Activated naive CD4-positive, alpha-beta T cell treated with anti-CD3 and anti-CD28 coated beads, Interleukin-2, amount 50 U/mL, for 24 hours (primary cell): ENCODE data around the gene TLE2.

Source experiments
- H3K27ac Mint-ChIP-seq: one replicate; pipeline ENCODE4 v1.8.0; 2021; ENCODE audit warnings: mild to moderate bottlenecking, mixed read lengths
- H3K27me3 Mint-ChIP-seq: one replicate; pipeline ENCODE4 v1.8.0; 2021; ENCODE audit warnings: mixed read lengths
- H3K36me3 Mint-ChIP-seq: one replicate; pipeline ENCODE4 v1.8.0; 2021; ENCODE audit warnings: mixed read lengths
- H3K4me1 Mint-ChIP-seq: one replicate; pipeline ENCODE4 v1.8.0; 2021; ENCODE audit warnings: mixed read lengths
- H3K4me3 Mint-ChIP-seq: one replicate; pipeline ENCODE4 v1.8.0; 2021; ENCODE audit warnings: mild to moderate bottlenecking, mixed read lengths
- H3K9me3 Mint-ChIP-seq: one replicate; pipeline ENCODE4 v1.8.0; 2021; ENCODE audit warnings: mixed read lengths

TLE2 gene

DNA sequence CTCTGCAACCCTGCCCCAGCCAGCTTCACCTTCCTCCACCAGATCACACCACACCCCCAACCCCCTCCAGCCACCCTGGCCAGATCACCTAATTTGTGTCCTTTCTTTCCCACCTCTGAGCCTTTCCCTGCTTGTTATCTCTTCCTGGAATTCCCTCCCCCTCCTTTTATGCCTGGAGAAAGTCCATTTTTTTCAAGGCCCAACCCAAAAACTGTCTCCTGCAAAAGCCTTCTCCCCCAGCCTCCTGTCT is 5.3 kb upstream of the TLE2 start:
- Mint-ChIP-seq H3K4me3 (peak overlapping the region; percentile 92), H3K9me3 (no peaks in the 10 kb centered on the region), H3K27ac (no peak overlapping the region), H3K36me3 (no peaks in the 10 kb centered on the region), H3K4me1 (peaks cover 34% of the 10 kb centered on the region), H3K27me3 (no peaks in the 10 kb centered on the region)

DNA sequence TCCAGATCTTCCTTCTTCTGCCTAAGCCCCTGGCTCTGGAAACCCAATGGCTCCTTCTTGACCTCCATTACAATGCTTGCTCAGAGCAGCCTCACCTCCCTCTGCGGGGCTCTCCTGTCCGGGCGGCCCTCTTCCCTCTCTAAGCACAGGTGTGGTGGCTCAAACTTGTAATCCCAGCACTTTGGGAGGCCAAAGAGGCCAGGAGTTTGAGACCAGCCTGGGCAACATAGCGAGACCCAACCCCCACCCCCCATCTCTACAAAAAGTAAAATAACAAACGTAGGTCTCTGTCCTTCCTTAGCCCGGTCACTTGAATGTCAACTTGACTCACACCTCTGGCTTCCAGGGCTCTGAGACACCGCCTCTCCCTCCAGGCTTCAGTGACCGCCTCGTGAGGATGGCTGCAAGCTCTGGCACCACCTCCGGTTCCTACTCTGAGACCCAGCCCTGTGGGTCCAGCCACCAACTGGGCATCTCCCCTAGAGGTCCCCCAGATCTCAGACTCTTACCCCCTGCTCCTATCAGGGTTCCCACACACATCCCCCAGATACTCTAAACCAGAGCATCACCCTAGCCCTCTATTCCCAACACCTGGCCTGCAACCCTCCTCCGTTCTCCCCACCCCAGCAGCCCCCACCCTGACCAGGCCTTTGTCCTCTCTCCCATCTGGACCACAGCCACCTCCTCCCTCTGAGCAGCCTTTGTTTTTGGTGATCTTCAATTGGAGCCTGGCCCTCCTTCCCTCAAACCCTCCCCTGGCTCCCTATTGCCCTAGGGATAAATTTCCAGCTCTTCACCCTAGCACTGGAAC is 4.7 kb upstream of the TLE2 start:
- H3K9me3 Mint-ChIP-seq, result no peaks in the 10 kb centered on the region
- peak overlapping the region; percentile 92 for H3K4me3 Mint-ChIP-seq
- peaks cover 31% of the 10 kb centered on the region for H3K4me1 Mint-ChIP-seq
- H3K36me3 Mint-ChIP-seq, result no peaks in the 10 kb centered on the region
- no peaks in the 10 kb centered on the region for H3K27me3 Mint-ChIP-seq
- peak overlapping the region; percentile 44 for H3K27ac Mint-ChIP-seq

DNA sequence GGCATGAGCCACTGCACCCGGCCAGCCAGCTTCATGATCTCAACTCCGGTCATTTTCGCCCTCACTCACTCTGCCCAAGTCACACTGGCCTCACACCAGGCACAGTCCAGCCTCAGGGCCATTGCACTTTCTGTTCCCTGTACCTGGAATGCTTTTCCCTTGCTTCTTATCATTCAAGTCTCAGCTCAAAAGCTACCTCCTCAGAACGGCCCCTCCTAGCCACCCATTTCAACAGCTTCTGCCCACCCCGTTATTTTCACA is 2.5 kb upstream of the TLE2 start:
- no peaks in the 10 kb centered on the region for H3K27me3 Mint-ChIP-seq
- H3K4me1 Mint-ChIP-seq, result peaks cover 36% of the 10 kb centered on the region
- H3K36me3 Mint-ChIP-seq, result no peaks in the 10 kb centered on the region
- no peaks in the 10 kb centered on the region for H3K9me3 Mint-ChIP-seq
- H3K27ac Mint-ChIP-seq, result no peak overlapping the region
- no peak overlapping the region for H3K4me3 Mint-ChIP-seq

DNA sequence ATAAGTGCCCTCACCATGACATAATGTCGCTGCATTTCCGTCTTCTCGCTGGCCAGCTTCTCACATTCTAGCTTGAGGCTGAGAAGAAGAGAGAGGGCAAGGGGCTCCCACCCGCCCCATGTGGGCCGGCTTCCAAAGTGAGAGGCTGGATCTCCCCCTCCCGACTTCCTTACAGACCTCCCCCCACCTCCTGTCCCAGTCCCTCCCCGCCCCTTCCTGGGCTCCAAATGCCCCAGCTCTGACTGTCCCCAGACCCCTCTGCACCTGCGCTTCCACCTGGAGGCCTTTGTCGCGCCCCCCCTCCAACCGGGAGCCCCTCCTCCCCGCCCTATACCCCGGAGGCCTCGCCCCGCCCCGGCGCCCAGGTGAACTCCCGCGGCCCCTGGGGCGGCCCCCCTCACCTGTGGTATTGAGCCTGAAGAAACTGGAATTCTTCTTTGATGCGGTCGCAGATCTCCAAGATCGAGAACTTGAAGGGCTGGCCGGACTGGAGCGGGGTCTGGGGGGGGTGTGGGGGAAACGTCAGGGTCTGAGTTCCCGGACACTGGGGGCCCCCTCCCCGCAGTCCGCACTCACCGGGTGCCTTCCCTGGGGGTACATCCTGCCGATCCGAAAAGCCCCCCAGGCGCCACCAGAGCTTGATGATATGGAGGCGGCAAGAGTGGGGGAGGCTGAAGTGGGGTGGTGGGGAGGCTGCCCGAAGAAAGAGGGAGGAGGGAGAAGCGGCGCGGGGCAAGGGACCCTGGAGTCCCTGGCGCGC is 595 bp downstream of the TLE2 start:
- H3K27ac Mint-ChIP-seq, result no peak overlapping the region
- no peaks in the 10 kb centered on the region for H3K36me3 Mint-ChIP-seq
- no peaks in the 10 kb centered on the region for H3K9me3 Mint-ChIP-seq
- H3K4me3 Mint-ChIP-seq, result peak overlapping the region; percentile 59
- H3K4me1 Mint-ChIP-seq, result peaks cover 29% of the 10 kb centered on the region
- no peaks in the 10 kb centered on the region for H3K27me3 Mint-ChIP-seq

DNA sequence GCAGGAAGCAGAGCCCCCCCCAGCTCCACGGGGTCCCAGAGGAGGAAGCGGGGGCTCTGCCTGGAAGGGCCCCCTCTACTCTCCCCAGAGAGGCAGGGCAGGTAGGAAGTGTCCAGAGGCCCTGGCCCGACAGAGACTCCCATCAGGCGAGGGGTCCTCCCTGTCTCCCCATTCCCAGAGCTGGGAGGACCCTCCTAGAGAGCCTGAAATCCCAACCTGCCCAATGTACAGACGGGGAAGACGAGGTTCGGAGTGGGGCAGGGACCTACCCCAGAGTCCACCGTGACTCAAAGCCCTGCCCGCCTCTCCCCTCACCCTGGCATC is 1.1 kb downstream of the TLE2 start:
- Mint-ChIP-seq H3K4me3 (peak overlapping the region; percentile 59), H3K27me3 (no peaks in the 10 kb centered on the region), H3K27ac (no peak overlapping the region), H3K9me3 (no peaks in the 10 kb centered on the region), H3K4me1 (peaks cover 32% of the 10 kb centered on the region), H3K36me3 (no peaks in the 10 kb centered on the region)

DNA sequence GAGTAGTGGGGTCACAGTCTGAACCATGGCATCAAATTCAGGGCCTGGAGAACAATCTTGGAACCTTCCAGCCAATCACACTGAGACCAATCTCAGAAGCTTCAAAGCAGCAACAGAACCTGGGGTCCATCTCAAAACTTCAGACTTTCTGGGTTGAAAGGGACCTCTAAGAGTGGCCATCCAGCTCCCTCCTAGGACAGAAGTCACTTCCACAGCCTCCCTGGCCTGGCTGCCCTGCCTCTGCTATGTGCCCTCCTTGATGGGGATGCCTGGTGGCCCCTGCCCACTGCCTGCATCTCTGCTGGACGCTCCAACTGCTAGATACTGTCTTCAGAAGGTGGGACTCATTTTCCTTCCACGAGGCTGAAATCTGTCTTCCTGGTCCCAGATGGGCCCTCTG is 1.8 kb downstream of the TLE2 start:
- no peaks in the 10 kb centered on the region for H3K27me3 Mint-ChIP-seq
- peak overlapping the region; percentile 59 for H3K4me3 Mint-ChIP-seq
- H3K27ac Mint-ChIP-seq, result no peak overlapping the region
- no peaks in the 10 kb centered on the region for H3K36me3 Mint-ChIP-seq
- H3K9me3 Mint-ChIP-seq, result no peaks in the 10 kb centered on the region
- peaks cover 37% of the 10 kb centered on the region for H3K4me1 Mint-ChIP-seq

DNA sequence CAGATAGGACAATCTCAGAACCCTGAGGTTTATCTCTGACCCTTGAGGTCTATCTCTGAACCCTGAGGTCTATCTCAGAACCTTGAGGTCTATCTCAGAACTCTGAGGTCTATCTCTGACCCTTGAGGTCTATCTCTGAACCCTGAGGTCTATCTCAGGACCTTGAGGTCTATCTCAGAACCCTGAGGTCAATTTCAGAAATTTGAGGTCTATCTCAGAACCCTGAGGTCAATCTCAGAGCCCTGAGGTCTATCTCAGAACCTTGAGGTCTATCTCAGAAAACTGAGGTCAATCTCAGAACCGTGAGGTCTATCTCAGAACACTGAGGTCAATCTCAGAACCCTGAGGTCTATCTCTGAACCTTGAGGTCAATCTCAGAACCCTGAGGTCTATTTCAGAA is 2.3 kb downstream of the TLE2 start:
- Mint-ChIP-seq H3K27ac (no peak overlapping the region), H3K27me3 (no peaks in the 10 kb centered on the region), H3K4me3 (no peak overlapping the region), H3K4me1 (peaks cover 37% of the 10 kb centered on the region), H3K9me3 (no peaks in the 10 kb centered on the region), H3K36me3 (no peaks in the 10 kb centered on the region)

DNA sequence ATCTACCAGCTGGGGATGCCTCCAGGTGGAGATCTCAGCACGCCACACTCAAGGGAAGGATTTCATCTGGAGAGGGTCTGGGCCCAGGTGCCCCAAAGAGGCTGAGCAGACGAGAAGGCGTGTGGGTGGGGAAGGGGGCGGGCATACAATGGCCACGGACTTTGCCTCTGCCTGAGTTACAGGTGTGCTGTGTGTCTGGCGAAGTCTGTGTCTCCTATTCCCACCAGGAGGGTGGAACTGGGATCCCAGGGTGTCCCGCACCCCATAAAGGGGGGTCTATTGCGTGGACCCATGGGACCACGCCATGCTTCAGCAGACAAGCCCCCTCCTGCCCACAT is 3.6 kb downstream of the TLE2 start:
- H3K27ac Mint-ChIP-seq, result no peak overlapping the region
- peaks cover 37% of the 10 kb centered on the region for H3K4me1 Mint-ChIP-seq
- H3K9me3 Mint-ChIP-seq, result no peaks in the 10 kb centered on the region
- no peak overlapping the region for H3K4me3 Mint-ChIP-seq
- H3K27me3 Mint-ChIP-seq, result no peaks in the 10 kb centered on the region
- no peaks in the 10 kb centered on the region for H3K36me3 Mint-ChIP-seq

DNA sequence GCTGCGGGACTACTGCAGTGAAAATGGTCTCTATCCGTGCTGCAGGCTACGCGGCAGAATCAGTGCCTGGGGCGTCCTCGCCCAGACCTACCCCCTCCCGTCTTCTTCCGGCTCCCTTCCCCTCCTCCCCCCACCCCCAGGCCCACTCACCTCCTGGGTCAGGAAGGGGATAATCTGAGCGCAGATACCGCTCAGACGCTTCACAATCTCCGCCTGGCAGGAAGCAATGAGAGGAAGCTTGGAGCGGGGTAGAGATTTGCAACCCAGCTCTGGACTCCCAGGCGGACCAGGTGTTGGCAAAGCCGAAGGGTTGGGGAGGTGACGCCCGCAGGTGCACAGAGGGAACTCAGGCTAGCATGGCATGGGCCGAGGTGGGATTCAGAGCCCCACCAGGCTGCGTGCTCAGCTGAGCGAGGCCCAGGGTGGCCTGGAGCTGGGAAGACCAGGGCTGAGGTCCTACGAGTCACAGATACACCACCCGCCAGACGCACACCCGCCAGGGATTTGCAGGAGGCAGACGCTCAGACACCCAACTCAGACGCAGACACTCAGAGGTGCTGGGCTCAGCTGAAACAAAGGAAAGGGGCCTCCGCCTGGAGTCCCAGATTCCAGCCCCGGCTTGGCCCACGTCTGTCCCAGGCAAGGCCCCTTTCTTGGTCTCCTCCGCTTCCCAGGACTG is 4.1 kb downstream of the TLE2 start:
- Mint-ChIP-seq H3K36me3 (no peaks in the 10 kb centered on the region), H3K27me3 (no peaks in the 10 kb centered on the region), H3K27ac (no peak overlapping the region), H3K9me3 (no peaks in the 10 kb centered on the region), H3K4me1 (peaks cover 35% of the 10 kb centered on the region), H3K4me3 (peak overlapping the region; percentile 72)

DNA sequence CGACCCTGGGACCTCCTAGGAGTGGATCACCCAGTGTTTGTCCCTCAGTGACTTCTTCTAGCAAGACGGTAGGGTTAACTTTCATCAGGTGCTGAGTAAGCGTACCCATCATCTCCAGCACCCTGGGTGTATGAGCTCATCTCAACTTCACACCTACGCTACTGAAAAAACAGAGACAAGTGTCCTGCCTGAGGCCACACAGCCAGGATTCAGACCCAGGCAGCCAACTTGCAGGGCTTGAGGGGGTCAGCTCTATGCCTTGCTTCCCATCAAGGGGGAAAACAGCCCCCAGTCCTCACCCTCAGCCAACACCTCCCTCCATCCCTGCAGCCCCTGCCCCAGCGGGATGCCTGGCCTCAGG is 4.6 kb downstream of the TLE2 start:
- H3K27me3 Mint-ChIP-seq, result no peaks in the 10 kb centered on the region
- no peak overlapping the region for H3K27ac Mint-ChIP-seq
- no peaks in the 10 kb centered on the region for H3K9me3 Mint-ChIP-seq
- H3K4me1 Mint-ChIP-seq, result peaks cover 30% of the 10 kb centered on the region
- peak overlapping the region; percentile 72 for H3K4me3 Mint-ChIP-seq
- H3K36me3 Mint-ChIP-seq, result no peaks in the 10 kb centered on the region

DNA sequence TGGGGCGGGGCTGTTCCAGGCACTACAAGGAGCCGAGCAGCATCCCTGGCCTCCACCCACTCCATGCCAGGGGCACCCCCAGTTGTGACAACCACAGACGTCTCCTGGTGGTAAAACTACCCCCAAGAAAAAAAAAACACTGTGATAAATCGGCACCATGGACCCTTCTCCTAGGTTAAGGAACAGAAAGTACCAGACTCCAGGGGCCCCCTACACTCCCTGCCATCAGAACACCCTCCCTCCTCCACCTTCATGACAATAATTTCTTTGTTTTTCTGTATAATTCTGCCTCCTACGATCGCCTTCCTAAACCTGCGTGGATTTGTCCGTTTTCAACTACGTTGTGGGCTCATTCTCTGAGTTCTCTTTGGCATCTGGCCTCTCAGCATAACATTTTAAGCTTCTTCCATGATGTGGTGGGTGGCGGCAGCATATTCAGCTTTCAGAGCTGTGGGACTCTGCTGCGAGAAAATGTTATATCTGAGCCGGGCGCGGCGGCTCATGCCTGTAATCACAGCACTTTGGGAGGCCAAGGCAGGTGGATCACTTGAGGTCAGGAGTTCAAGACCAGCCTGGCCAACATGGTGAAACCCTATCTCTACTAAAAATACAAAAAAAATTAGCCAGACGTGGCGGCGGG is 8.6 kb downstream of the TLE2 start:
- Mint-ChIP-seq H3K27ac (no peak overlapping the region), H3K4me3 (no peak overlapping the region)

DNA sequence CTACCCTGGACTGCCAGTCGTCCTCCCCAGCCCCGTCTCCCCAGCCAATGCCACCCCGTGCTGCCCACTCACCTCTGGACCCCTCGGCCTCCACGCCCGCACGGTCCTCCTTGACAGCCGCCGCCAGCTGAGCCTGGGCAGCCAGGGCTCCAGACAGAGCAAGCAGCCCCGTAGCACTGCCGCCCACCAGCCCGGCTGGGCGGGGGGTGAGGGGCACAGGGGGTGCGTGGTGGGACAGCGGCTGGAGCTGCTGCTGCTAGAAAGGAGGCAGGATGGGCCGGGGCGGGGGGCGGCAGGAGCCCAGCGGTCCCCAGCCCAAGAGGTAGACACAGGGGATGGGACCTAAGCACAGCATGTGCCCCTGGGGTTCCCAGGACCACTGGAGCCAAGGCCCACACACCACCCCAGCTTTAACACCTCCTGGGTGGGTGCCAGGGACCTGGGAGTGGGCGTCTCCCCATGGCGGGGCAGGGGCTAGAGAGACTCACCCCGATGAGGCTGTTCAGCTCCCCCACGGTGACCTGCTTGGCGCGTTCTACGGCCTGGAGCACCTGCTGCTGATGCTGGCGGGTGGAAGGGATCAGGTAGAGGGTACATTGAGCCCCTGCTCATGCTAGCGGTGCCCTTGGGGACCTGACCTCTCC is 9.7 kb downstream of the TLE2 start:
- Mint-ChIP-seq H3K4me1 (peaks cover 13% of the 10 kb centered on the region), H3K27ac (no peak overlapping the region), H3K4me3 (no peak overlapping the region), H3K9me3 (no peaks in the 10 kb centered on the region), H3K36me3 (peaks cover 2% of the 10 kb centered on the region), H3K27me3 (no peaks in the 10 kb centered on the region)

More for the DNA sequence above, 8.6 kb downstream of the TLE2 start:
- no peaks in the 10 kb centered on the region for H3K36me3 Mint-ChIP-seq
- H3K4me1 Mint-ChIP-seq, result peaks cover 22% of the 10 kb centered on the region
- no peaks in the 10 kb centered on the region for H3K9me3 Mint-ChIP-seq
- H3K27me3 Mint-ChIP-seq, result no peaks in the 10 kb centered on the region

DNA sequence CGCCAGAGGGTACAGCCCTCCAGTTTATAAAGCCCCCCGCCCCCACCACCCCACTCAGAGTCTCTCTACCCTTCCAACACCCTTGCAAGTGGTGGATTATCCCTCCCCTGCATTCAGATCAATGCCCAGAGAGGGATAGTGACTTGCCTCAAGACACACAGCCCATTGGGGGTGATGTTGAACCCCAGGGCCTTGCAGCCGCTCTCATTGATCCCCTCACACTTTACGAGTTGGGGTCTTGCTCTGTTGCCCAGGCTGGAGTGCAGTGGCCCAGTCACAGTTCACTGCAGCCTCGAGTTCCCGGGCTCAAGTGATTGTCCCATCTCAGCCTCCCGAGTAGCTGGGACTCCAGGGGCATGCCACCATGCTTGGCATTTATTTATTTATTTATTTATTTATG is 11.2 kb downstream of the TLE2 start:
- Mint-ChIP-seq H3K27ac (no peak overlapping the region), H3K36me3 (peaks cover 5% of the 10 kb centered on the region), H3K9me3 (no peaks in the 10 kb centered on the region), H3K4me1 (peaks cover 5% of the 10 kb centered on the region), H3K4me3 (no peak overlapping the region), H3K27me3 (no peaks in the 10 kb centered on the region)

DNA sequence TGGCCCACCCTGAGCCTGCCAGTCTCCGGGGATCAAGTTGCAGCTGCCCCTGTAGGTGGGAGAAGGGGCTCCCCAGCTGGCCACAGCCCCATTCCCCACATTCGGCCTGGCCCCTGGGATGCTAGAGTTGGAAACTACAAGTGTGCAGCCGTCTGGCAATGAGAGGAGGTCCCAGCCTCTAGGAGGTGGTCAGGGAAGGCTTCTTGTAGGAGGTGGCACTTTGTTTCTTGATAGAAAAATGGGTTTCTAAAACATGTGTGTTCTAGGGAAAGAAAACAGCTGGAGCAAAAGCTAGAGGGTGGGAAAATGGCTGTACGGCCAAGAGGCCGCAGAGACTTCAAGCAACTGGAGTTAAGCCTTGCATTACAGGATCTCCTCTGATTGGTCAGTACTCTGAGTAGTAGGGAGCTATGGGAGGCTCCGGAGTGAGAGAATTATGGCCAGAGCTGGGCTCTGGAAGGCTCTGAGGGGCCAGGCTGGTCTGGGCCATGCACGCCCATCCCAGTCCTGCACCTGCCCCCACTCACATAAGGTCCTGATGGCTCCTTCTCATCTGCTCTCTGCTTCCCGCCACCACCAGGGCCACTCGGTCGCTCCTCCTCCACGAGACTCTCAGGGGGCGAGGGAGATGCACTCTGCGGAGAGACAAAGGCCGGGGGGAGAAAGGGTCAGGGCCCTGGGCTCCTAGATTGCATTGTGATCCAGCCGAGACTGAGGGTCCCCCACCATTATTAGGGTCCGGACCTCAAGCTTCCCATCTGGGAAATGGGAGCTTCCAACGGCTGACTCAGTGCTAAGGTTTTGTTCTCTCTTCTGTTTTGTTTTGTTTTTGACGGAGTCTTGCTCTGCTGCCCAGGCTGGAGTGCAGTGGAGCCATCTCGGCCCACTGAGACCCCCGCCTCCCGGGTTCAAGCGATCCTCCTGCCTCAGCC is 13.7 kb downstream of the TLE2 start:
- Mint-ChIP-seq H3K27me3 (no peaks in the 10 kb centered on the region), H3K4me3 (no peak overlapping the region), H3K4me1 (no peaks in the 10 kb centered on the region), H3K27ac (no peak overlapping the region), H3K36me3 (peaks cover 5% of the 10 kb centered on the region), H3K9me3 (no peaks in the 10 kb centered on the region)

DNA sequence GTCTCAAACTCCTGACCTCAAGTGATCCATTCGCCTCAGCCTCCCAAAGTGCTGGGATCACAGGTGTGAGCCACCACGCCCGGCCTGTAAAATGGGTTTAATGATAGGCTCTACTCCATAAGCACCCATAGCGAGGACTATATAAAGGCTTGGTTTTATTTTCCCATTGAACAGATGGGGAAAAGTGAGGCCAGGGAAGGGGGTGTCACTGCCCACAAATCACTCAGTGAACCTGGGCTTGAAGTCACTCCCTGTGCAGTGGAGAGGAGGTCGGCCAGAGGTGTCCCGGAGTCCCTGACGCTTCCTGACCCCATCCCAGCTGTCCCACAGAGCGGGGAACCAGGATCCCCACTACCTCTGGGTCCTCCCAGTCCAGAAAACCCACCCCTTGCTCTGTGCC is 14.9 kb downstream of the TLE2 start:
- Mint-ChIP-seq H3K9me3 (no peaks in the 10 kb centered on the region), H3K4me1 (no peaks in the 10 kb centered on the region), H3K27me3 (no peaks in the 10 kb centered on the region), H3K27ac (no peak overlapping the region), H3K36me3 (peaks cover 5% of the 10 kb centered on the region), H3K4me3 (no peak overlapping the region)
